Upper lobe of left lung (tissue), 4 donors: ENCODE results near the gene RASSF4.

ENCODE experiments used
- EP300 ChIP-seq, 4 donors: sonication (generic); formaldehyde crosslinking; IDR thresholded peaks; one replicate each; pipeline ENCODE4 v1.5.1; 2017; ENCODE audit warnings: antibody characterized with exemption in 4 of 4, control low read depth in 2 of 4
- POLR2AphosphoS5 ChIP-seq, 2 donors: sonication (generic); formaldehyde crosslinking; IDR thresholded peaks; one replicate each; pipeline ENCODE4 v1.5.1; 2017; ENCODE audit warnings: antibody characterized with exemption in 2 of 2
- TF ChIP-seq, protein P1 (sequence below), 6 experiments: fragments of 450-650 bp in 4 of 6; fragments of 200-600 bp in 2 of 6; sonication (generic) in 2 of 6; IDR thresholded peaks; one replicate each; pipeline ENCODE4 v1.5.1; 2016 to 2019; ENCODE audit warnings: antibody characterized with exemption in 6 of 6

DNA sequence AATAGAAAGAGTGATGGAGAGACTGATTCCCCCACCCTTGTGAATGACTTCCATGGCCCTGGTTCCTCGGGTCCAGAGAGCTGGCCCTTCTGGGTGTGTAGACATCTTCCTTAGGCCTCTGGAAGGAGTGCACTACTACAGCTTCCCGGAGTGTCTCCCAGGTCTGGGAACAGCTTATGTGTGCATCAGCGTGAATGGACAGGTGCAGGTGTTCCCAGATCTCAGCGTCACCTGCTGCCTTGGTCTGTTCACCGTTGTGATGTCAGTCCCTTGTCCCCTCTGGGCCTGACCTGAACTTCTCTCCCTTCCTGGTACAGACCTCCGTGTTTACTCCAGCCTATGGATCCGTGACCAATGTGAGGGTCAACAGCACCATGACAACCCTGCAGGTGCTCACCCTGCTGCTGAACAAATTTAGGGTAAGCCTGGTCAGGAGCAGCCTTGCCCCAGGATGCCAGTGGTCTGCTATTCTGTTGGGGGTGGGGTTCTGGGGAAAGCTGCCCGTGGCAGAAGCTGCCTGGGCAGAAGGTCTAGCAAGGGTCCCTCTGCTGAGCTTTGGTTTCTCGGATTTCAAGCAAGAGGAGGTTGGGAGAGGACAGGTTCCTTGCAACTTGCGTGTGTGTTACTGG is 29.5 kb downstream of the RASSF4 start:
- TF ChIP-seq EP300 (IDR thresholded peaks at IDR 0.05) (no peak), POLR2AphosphoS5 (IDR thresholded peaks at IDR 0.05) (no peak)
- TF ChIP-seq, protein P1, sequence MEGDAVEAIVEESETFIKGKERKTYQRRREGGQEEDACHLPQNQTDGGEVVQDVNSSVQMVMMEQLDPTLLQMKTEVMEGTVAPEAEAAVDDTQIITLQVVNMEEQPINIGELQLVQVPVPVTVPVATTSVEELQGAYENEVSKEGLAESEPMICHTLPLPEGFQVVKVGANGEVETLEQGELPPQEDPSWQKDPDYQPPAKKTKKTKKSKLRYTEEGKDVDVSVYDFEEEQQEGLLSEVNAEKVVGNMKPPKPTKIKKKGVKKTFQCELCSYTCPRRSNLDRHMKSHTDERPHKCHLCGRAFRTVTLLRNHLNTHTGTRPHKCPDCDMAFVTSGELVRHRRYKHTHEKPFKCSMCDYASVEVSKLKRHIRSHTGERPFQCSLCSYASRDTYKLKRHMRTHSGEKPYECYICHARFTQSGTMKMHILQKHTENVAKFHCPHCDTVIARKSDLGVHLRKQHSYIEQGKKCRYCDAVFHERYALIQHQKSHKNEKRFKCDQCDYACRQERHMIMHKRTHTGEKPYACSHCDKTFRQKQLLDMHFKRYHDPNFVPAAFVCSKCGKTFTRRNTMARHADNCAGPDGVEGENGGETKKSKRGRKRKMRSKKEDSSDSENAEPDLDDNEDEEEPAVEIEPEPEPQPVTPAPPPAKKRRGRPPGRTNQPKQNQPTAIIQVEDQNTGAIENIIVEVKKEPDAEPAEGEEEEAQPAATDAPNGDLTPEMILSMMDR (IDR thresholded peaks at IDR 0.05): no peak
